ENCODE data around the gene PFDN1. TPM values are rescaled to one million over a fixed set of nuclear protein-coding genes. Genes with fewer than 3 reads are reported as not detected.
A peak's percentile ranks its signal among the peaks of the same experiment; 100 is the strongest.

Gene PFDN1
- total and polyA plus RNA-seq, 3 donors from 2014 or later: 62.4 to 185 (median 156) TPM

GRCh38 chr5:140292212-140293036, 10.5 kb downstream of the PFDN1 start:
- no peaks in the 10 kb centered on the region for H3K9me3 ChIP-seq
- intact Hi-C loops (cut with DNase I; ENCODE audit: low total_unique reads): no loop called here
- H3K27me3 ChIP-seq: no peaks in the 10 kb centered on the region
- H3K4me3 ChIP-seq: no peak overlapping the region
- peak overlapping the region; percentile 60 to 72 for H3K27ac ChIP-seq
- no peak for TF ChIP-seq CTCF (IDR thresholded peaks at IDR 0.05)
- no peak for TF ChIP-seq POLR2A (IDR thresholded peaks at IDR 0.05)
- WGBS, 2 donors: 67 to 91% methylated on average over 1 of the region's 1 CpG
- H3K4me1 ChIP-seq: peaks cover 21% of the 10 kb centered on the region
- DNase-seq: no peak
- H3K36me3 ChIP-seq (ENCODE audit: low read depth, missing control alignments): no peaks in the 10 kb centered on the region

- Histone ChIP-seq H3K9me3 (no peaks in the 10 kb centered on the region), H3K4me1 (peaks cover 9% of the 10 kb centered on the region), H3K4me3 (no peak overlapping the region), H3K27ac (no peak overlapping the region), H3K27me3 (no peaks in the 10 kb centered on the region), H3K36me3 (ENCODE audit: low read depth, missing control alignments) (no peaks in the 10 kb centered on the region)
- DNase-seq: no peak
- no peak for TF ChIP-seq CTCF (IDR thresholded peaks at IDR 0.05)
- no peak for TF ChIP-seq POLR2A (IDR thresholded peaks at IDR 0.05)
- intact Hi-C loops (cut with DNase I; ENCODE audit: low total_unique reads): no loop called here
- 89 to 91% methylated on average over 7 of the region's 7 CpGs for WGBS, 2 donors
These were observed 14.9 kb downstream of the PFDN1 start for GRCh38 chr5:140287801-140288521.

GRCh38 chr5:140286424-140286823, 16.5 kb downstream of the PFDN1 start:
- Histone ChIP-seq H3K27me3 (no peaks in the 10 kb centered on the region), H3K27ac (no peak overlapping the region), H3K4me3 (no peak overlapping the region), H3K36me3 (ENCODE audit: low read depth, missing control alignments) (no peaks in the 10 kb centered on the region), H3K9me3 (no peaks in the 10 kb centered on the region), H3K4me1 (no peaks in the 10 kb centered on the region)
- TF ChIP-seq CTCF (IDR thresholded peaks at IDR 0.05) (no peak), POLR2A (IDR thresholded peaks at IDR 0.05) (no peak)
- intact Hi-C loops (cut with DNase I; ENCODE audit: low total_unique reads): no loop called here
- 87 to 90% methylated on average over 5 of the region's 5 CpGs for WGBS, 2 donors
- DNase-seq: no peak

- no peaks in the 10 kb centered on the region for H3K36me3 ChIP-seq (ENCODE audit: low read depth, missing control alignments)
- TF ChIP-seq POLR2A (IDR thresholded peaks at IDR 0.05) (no peak), CTCF (IDR thresholded peaks at IDR 0.05) (no peak)
- H3K4me1 ChIP-seq: no peaks in the 10 kb centered on the region
- intact Hi-C loops (cut with DNase I; ENCODE audit: low total_unique reads): no loop called here
- DNase-seq: no peak
- WGBS, 2 donors: 80 to 83% methylated on average over 3 of the region's 3 CpGs
- H3K4me3 ChIP-seq: no peak overlapping the region
- H3K27me3 ChIP-seq: no peaks in the 10 kb centered on the region
- H3K9me3 ChIP-seq: no peaks in the 10 kb centered on the region
- H3K27ac ChIP-seq: no peak overlapping the region
These were observed 18.9 kb downstream of the PFDN1 start for GRCh38 chr5:140284013-140284412.

Data from testis (tissue), 3 donors.